Neural progenitor cell (in vitro differentiated cells): Measurements from ENCODE around the gene MSH2.

Source experiments
- EZH2 ChIP-seq: fragments of 200-600 bp; sonication (generic); IDR thresholded peaks from 2 replicates; pipeline ENCODE4 v1.6.1; 2017; ENCODE audit warnings: antibody characterized with exemption, mild to moderate bottlenecking, moderate library complexity
- TF ChIP-seq, protein P1 (sequence below): fragments of 200-600 bp; sonication (generic); IDR thresholded peaks from 2 replicates; pipeline ENCODE4 v1.5.1; 2017; ENCODE audit warnings: antibody characterized with exemption, mild to moderate bottlenecking

DNA sequence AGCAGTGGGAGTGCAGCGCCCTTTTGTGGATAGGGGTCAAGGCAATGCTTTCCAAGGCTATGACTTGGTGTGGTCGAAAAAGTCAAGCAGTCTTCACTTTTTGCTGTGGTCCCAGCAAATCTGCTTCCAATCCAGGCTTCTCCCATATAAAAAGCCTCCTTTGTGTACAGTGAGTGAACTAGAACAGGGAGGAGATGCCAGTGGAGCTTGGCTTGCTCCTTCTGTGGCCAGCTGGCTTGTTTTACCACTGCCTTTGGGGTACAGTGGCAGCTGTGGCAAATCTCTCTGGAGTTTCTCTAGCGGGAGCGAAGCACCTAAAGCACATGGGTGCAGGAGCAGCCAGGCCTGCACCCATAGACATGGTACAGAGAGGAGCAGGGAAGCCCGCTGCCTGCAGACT is 103.5 kb downstream of the MSH2 start:
- TF ChIP-seq, protein P1, sequence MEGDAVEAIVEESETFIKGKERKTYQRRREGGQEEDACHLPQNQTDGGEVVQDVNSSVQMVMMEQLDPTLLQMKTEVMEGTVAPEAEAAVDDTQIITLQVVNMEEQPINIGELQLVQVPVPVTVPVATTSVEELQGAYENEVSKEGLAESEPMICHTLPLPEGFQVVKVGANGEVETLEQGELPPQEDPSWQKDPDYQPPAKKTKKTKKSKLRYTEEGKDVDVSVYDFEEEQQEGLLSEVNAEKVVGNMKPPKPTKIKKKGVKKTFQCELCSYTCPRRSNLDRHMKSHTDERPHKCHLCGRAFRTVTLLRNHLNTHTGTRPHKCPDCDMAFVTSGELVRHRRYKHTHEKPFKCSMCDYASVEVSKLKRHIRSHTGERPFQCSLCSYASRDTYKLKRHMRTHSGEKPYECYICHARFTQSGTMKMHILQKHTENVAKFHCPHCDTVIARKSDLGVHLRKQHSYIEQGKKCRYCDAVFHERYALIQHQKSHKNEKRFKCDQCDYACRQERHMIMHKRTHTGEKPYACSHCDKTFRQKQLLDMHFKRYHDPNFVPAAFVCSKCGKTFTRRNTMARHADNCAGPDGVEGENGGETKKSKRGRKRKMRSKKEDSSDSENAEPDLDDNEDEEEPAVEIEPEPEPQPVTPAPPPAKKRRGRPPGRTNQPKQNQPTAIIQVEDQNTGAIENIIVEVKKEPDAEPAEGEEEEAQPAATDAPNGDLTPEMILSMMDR, result no peak
- TF ChIP-seq EZH2, result no peak
